Amygdala (tissue), 56 donors: ENCODE results near the gene MED12L.
"Not testable (repeated sequence)": the region's sequence is repeated elsewhere in the genome, so short reads cannot be mapped to it uniquely, and the experiment has no call there.

Experiments
- DNase-seq, 56 donors: peaks; one replicate each; lab custom pipeline; 2025; lab: John Stamatoyannopoulos, UW

MED12L gene

DNA sequence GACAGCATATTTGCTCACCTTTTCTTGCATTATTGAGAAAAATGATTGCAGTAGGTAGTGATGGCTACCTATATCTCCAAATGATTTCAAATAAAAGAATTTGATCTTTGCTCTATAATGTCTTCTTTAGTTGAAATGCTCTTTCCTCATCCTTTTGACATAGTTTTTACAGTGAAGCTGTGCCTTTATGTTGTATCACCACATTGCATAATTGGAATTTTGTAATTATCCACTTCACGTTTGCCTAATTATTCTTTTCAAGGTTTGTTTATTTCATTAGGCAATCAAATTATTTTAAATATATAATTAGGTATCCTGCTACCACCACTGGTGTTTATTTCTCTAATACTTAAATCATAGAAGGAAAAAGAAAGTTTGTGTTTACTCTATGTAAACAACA, 265.2 kb downstream of the MED12L start:
- no peak for DNase-seq

DNA sequence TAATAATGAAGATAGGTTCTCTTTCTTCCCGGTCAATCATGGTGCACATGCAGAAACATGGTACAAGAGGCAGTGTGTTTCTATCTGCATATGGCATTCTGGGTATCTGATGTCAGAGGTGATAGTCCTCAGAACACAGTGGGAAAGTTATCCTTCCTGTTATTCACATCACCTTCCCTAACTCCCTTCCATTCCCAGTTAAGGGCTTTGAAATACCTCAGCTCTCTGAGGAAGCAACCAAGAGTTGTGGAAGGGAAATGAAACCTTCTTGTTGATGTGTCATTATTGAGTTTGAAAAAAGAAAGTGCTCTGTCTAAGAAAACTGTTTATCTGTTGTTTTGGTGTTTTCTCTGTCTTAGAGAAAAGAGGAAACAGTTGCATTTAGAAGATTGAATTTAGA, 265.8 kb downstream of the MED12L start:
- no peak for DNase-seq

DNA sequence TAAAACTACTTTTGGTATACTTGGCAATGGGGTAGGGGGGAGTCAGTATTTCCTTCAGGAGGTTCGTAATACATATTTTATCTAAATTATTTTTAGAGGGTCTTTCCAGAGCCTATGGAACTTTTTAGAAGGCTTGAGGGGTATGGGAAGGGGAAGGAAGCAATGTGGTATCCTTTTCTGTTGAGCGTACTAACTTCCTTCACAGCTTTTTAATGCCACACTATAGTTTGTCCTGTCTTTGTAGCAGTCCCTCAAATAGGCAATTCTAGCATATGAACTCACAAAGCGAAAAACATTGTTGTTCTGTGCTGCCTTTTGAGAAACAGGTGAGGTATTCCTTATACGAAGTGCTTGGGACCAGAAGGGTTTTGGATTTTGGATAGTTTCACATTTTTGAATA, 266.2 kb downstream of the MED12L start:
- DNase-seq: no peak

DNA sequence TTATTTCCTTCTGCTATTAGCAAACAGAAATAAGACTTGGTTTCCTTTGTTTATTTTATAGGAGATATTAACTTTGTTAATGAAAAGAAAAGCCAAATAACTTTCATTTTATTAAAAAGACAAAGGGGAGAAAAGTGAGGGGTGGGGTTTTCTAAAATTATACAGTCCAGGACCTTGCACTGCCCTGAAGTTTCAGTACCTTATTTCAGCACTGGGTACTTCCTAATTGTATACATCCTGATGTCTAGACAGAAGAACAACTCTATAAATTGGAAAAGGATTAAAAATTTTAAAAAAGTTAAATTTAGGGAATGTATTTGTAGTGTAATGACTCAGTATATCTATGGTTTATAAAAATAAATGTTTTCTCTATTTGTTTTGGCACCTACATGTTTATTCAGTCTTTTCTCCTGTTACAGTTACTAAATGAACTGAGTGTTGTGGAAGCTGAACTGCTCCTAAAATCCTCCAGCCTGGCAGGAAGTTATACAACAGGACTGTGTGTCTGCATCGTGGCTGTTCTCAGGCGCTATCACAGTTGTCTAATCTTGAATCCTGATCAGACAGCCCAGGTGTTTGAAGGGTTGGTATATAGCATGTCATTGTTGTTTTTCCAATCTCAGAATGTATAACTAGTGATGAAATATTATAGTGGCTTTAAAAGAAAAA, 271.5 kb downstream of the MED12L start:
- peak in 2 of 56 donors; percentile 1 to 13 for DNase-seq

DNA sequence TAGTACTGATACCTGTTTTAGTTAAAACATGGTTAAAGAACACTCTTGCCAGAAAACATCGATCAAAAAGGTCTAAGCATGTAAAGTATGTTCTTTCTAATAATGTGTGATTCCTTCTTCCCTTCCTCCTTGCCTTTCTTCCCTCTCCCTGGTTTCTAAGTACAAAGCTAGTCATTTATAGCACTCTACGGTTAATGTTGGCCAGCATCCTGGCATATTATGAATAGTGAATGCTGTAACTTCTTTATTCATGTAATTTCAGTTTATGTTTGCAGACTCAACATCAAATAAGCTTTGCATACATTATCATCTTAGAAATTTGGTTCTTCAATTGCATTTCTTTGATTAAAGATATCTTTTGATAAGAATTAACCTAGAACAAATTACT, 272.0 kb downstream of the MED12L start:
- DNase-seq: no peak

DNA sequence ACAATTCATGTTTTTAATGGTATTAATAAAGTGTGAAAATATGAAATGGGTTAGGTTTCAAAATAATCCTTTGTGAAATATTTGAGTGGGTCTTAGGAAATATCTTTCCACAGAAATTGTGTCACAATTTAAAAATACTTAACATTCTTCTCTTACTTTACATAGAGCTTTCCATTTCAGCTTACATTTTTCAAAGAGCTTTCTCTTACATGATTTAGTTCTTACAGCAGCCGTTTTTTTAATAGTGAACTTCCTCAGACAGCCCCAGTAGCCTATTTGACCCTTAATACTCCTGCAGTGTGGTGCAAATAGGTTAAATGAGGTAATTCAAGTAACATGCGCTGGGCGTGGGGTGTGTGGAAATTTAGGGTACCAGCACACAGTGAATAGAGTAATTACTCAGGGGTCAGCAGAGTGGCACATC, 277.3 kb downstream of the MED12L start:
- no peak for DNase-seq

DNA sequence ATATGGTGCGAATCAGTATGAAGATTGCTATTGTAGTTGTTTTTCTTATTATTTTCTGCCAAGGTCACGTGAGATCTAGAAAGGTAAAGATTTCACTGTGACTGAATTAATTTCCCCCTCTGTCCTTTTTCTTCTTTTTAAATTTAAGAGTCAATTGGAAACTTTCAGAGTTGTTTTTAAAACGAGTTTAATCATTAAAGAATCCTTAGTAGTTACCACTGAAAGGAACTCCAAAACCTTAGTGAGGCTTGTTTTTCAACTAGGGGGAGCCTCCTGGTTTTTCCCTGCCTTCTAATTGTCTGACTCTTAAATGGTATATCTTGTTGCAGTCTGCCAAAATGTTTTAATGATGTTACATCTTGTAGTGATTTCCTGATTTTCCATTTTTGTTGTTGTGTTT, 281.5 kb downstream of the MED12L start:
- no peak for DNase-seq

DNA sequence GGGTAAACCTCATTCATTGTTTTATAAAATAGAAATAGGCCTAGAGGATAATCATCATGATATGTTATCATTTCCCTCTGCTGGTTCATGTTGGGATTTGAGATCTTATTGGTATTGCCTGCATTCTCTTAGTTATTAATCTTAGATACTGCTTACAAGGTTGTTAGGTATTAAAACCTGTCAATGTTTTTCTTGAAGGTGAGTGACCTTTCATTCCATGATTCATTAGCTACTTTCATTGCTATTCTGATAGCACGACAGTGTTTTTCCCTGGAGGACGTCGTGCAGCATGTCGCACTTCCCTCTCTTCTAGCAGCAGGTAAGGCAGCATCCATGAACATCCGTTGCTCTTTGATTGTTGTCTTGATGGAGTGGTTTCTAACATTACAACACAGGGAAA, 282.0 kb downstream of the MED12L start:
- no peak for DNase-seq

DNA sequence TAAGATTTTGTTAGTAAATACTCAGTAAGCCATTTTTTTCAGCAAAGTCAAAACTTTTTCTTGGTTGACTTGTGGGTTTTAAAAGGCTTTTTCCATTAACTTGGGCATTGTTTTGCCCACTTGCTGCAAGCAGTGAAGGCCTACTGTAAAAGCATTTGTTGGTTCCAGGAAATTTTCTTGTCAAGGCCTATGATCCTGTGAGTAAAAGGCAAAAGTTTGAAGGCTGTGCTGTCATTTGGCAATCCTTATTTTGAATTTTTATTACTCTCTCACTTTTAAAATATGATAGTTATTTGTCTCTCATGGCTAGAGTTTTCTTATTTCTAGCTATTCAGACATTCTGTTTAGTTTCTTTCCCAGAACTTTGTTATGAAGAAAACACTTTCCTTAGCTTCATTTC, 286.1 kb downstream of the MED12L start:
- DNase-seq: no peak

DNA sequence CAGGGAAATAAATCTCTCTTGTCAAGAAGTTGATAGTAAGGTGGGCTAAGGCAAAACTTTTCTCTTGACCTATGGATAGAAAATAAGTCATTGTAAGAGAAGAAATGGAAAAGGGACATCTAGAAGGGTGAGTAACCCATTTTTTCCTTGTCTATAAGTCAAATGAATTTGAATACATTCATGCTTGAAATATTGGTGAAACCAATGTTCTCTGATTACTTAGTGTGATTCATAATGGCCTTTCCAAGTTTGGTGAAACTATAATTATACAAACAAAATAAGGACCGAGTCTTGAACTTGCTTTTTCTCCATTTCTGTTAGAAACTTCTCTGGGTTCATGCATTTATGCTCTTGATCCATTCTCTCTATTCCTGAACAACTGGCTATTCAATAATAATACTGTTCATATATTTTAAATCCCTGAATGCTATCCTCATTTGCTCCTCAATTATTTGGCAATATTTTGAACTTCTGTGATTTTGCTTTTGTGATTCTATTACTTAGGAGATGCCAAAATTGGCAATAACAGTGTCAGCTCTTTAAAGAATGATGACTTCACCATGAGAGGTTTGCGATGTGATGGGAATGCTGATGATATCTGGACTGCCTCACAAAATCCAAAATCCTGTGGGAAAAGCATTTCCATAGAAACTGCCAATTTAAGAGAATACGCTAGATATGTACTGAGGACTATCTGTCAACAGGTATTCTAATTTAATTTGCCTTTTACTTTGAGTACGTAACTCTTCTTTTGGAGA, 286.8 kb downstream of the MED12L start:
- no peak for DNase-seq

DNA sequence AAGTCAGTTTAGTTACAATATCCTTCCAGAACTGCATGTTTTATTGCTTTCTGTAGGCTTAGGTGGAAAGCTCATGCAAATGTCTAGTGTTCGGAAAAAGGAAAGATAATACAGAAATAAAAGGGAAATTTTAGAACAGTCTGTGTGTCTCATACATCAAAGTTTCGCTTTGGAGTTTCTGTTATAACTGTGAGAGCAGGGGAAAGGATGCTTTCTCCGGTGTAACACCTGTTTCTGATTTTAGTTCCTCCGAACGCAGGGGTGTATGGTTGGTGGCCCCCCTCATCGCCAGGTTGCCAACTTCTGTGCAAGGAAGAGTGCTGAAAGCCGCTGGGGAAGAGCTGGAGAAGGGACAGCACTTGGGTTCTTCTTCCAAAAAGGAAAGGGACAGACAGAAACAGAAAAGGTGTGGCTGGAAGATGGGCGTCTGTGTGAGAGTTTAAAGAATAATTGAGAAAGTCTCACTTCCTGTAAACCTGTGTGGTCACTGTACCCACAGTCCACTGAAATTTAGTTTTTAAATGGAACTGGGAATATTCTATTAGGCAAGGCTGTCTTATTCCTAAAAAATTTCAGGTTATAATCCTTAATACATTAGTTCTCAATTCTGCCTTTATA, 292.4 kb downstream of the MED12L start:
- no peak for DNase-seq

DNA sequence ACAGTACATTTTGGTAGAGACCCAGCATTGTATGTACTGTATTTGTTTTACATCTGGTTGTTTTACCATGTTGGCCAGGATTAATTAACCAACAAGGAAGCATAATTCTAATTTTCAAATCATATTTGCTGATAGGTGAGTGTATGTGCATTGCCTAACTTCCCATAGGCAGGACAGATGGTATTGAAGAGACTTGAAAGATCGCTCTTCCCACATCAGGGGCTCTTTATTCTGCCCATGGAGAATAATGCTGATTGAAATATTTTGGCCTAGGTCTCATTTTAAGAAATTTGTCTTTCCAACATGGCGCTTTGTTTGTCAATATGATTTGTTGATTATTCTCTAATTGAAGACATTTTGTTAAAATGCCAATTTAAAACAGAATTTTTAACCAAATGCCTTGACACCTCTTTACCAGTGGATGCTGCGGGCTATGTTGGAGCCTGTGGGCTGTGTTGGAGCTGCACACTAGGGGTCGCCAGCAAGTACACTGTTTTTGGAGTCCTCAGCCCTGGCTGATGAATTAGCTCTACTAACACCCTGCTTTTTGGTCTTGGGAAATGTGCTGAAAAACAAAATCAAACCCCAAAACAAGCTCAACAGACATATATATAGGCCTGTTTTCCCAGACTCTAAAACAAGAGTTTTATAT, 293.7 kb downstream of the MED12L start:
- DNase-seq: peak in 13 of 56 donors; percentile 3 to 43 (median 14)

DNA sequence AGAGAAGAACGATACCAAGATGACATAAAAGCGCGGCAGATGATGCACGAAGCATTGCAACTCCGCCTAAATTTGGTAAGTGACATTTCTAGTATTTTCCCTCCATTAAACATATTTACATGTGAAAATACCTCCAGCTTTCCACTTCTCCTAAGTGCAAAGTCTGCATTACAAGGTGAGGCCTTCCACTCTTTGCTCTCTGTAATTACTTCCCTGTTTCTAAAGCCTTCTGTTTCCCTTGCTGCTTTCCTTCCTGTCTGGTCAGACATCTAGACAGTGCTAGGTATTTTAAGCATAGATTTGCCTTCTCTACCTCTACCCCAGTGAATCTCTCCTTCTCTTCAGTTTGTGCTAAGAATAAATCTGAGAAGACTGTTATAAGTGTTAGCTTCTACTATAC, 297.2 kb downstream of the MED12L start:
- no peak for DNase-seq

DNA sequence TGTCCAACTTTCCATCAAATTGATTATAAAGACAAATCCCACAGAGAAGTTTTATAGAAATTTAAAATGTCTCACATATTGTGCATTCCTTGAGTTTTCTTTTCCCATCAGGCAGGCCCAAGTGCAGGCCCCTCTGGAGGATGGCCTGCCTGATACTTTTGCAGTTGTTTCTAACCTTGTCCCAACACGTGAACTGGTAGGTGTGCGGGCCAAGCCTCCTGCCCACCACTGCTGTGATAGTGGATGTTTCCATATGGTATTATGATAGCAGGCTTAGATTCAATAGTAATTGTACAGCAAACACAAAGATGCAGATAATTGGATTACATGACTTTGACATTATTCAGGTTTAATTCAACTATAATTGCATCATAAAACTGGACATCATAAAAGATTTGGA, 297.6 kb downstream of the MED12L start:
- DNase-seq: no peak

DNA sequence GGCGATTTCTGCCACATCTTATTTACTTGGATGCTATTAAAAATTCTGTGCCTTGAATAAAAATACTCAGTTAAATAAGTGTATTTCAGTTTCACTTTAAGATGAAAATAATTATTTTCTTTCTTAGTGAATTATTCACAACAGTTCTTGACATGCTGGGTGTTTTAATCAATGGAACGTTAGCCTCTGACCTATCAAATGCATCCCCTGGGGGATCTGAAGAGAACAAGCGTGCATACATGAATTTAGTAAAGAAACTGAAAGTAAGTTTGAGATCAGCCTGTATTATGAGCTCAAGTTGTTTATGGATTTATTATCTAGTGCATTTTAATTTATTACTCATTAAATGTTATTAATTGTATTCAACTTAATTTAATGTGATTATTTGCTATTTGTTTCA, 298.5 kb downstream of the MED12L start:
- DNase-seq: no peak

DNA sequence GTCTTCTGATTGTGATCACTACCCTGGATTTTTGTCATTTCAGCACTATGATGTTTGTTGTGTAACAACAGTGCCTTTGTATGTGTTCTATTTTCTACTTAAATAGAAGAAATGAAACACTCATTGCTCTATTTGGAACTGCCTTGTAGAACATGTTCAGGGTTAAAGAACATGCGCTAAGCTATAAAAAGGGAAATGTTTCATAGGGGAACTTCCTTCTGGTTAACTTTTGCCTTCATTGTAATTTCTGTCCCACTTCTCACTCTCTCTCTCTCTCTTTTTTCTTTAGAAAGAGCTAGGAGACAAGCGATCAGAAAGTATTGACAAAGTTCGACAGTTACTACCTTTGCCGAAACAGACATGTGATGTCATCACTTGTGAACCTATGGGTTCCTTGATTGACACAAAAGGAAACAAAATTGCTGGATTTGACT, 299.3 kb downstream of the MED12L start, which contains the start of gene P2RY12:
TSS of gene P2RY12 (minus strand) at position 13 of the 434 bp plus-strand sequence. CDS start 45,908 bp downstream, outside the sequence.
- no peak for DNase-seq

DNA sequence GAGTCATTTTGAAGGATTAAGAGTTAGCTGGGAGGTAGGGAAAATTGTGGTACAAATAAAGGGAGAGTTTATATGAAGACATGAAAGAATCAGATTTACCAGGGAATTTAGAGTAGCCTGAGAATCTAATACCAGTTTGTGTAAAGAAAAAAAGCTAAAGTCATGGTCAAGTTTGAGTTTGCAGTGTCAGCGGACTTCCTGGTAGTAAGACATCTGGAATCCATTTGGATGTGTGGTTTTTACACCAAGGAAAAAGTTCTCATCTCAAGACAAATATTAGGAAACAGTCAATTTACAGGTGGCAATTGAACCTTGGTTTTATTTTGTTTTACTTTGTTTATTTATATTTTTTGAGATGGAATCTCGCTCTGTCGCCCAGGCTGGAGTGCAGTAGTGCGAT, 300.6 kb downstream of the MED12L start:
- no peak for DNase-seq

DNA sequence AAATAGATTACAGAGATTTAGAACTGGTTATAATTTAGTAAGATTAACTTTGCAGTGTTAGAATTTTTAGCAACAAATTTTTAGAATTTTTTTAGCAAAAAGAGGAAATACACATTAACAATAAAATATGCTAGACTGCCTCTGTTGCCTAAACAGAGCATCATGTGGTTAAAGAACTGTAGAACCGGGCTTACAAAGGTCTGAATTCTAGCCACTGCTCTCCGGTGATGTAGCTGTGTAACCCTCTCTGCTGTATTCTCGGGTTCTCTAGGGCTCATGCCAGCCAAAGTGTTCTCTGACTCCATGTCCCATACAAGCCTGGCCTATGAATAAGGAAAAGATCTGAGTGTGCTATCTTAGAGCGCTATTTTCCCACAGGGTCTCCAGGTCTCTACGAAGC, 302.0 kb downstream of the MED12L start:
- DNase-seq: no peak

DNA sequence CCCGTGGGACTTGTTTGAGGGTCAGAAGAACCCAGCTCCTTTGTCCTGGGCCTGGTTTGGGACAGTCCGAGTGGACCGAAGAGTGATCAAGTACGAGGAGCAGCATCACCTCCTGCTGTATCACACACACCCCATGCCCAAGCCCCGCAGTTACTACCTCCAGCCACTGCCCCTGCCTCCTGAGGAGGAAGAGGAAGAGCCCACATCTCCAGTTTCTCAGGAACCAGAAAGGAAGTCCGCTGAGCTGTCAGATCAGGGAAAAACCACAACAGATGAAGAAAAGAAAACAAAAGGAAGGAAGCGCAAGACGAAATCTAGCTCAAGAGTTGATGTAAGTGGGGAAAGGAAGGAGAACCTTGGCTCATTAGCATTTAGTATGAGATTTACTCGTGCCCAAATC, 302.4 kb downstream of the MED12L start:
- DNase-seq: peak in 3 of 56 donors; percentile 4 to 7 (median 6)

DNA sequence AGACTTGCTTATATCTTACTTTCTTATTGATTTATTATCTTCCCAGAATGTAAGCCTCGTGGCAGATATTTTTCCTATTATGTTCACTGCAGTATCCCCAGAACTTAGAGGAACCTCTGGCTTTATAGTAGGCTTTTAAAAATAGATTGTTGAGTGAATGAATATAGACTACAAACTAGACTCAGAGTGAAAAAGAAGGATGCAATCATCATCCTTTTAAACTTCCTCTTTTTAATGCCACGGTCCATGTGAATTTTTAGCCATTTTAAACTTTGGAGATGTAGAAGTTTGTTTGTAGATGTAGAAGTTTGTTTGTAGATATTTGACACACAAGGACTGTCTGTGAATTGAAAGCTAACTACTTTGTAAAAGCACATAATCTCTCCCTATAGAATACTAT, 306.3 kb downstream of the MED12L start:
- DNase-seq: no peak

DNA sequence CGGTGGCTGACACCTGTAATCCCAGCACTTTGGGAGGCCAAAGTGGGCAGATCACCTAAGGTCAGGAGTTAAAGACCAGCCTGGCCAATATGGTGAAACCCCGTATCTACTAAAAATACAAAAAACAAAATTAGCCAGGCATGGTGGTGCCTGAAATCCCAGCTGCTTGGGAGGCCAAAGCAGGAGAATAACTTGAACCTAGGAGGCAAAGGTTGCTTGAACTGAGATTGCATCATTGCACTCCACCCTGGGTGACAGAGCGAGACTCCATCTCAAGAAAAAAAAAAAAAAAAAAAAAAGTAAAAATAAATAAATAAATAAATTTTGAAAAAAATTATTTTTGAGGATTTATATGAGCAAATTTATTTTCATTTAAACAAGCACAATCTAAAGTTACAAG, 306.7 kb downstream of the MED12L start:
- not testable (repeated sequence) for DNase-seq
